ENCODE measurements around the gene SIRPG.
"Not testable (repeated sequence)": the region's sequence is repeated elsewhere in the genome, so short reads cannot be mapped to it uniquely, and the experiment has no call there.

The SIRPG gene

DNA sequence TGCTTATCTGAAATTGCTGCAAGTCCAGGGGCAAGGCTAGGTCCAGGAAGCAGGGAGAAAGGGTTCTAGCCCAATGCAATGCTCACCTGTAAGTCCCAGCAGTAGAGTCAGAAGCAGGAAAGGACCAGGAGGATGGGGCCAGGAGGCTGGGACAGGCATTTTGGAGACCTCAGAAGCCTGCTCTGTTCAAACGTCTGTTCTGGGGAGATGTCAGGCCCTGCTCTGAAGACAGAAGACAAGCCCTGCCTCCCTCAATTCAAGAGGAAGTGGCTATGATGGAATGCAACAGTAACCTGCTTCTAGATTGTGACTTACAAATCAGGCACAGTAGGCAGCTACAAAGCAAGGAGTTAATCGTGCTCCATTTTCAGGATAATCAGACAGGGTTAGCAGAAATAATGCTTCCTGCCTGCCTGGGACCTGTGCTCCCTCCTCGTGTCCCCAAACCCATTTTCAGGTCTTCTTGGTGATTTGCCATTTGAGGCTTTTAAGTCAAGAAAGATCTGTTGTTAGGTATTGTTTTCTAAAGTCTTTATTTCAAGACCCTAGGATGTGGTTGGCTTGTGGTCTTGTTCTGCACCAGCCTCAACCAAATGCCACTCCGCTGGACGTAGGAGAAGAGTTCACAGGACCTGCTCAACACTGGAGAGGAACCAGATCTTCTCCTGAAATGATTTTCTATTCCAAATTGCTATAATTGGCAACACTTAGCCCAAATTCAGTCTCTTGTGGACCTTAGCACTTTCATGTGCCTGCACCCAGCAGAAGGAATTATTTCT lies at the start of gene SIRPG:
Gene SIRPG, minus strand, starts transcription at position 224 of the 779 bp plus-strand sequence. Its CDS starts 65 bp downstream, at position 159.
- no peak for DNase-seq

DNA sequence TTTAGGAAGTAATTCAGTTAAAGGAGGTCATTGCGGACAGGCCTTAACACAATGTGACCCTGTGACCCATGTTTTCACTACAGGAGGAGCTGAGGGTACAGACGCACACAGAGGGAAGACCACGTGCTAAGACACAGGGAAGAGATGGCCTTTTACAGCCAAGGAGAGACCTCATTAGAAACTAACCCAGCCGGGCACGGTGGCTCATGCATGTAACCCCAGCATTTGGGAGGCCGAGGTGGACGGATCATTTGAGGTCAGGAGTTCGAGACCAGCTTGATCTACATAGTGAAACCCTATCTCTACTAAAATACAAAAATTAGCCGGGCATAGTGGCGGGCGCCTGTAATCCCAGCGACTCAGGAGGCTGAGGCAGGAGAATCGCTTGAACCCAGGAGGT lies 49.3 kb upstream of the SIRPG start:
- DNase-seq, result not testable (repeated sequence)

- DNase-seq, result no peak
Measured at GRCh38 chr20:1706079-1706478, 48.5 kb upstream of the SIRPG start.

- no peak for DNase-seq
Measured at GRCh38 chr20:1702855-1703254, 45.3 kb upstream of the SIRPG start.

GRCh38 chr20:1702328-1702727 lies 44.7 kb upstream of the SIRPG start:
- DNase-seq, result no peak

DNA sequence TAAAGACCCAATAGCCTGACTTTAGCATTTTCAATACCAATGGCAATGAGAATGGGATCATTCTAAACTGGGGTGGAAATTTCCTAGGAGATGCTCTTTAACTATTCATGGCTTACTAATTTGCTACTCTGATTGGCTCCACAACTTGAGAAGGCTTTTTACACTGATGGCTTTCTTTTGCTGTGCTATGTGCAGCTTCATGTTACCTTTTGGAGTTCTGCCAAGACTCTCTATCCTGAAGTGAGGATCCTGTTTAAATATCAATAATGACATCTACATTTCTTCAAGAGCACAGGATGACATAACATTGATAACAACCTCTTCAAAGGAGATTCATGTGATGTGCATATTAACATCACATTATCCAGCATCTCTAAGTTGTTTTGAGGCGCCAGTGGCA lies 43.4 kb upstream of the SIRPG start:
- no peak for DNase-seq

DNA sequence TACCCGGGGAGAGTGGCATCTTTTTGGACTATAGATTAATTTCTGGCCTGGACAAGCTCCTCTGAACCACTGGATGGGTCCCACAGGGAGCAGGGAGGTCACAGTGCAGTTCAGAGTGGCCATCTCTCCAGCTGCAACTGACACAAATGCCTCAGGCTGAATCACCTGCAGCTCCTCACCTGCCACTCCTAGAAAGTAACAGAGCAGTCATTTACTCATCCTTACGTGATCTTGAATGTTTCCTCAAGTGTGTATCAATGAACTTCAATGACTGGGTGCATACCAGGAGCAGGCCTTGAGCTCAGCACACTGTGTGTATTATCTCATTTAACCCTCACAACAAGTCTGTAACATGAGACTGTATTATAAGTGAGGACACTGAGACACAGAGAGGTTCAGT lies 40.0 kb upstream of the SIRPG start:
- DNase-seq, result no peak

DNA sequence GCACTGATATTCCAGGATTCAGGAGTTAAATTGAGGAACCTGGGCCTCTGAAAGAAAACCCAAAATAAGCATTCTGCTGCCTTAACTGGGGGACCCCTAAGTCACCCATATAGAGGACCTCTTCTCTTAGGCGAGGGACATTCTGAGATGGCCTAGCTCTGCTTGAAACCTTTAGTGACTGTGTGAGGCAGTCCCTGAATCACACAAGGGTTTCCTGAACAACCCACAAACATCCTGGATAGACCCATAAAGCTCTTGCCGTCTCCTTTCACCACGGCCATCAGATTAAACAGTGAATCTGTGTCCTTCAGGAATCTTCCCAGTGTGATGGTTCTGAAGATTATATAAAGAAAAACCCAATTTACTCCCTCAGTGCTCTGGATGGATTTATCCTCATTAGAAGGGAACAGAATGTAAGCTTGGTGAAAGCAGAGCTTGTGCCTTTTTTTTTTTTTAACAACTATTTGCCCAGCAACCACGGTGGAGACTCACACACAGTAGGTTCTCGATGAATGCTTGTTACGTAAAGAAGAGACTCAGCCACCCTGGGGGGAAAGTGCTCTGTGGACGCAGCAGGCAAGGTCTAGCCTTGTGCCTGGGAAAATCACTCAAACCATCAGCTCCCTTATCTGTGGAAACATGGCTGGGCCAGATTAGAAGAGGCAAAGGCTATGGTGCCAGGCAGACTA lies 39.1 kb upstream of the SIRPG start:
- DNase-seq, result no peak

DNA sequence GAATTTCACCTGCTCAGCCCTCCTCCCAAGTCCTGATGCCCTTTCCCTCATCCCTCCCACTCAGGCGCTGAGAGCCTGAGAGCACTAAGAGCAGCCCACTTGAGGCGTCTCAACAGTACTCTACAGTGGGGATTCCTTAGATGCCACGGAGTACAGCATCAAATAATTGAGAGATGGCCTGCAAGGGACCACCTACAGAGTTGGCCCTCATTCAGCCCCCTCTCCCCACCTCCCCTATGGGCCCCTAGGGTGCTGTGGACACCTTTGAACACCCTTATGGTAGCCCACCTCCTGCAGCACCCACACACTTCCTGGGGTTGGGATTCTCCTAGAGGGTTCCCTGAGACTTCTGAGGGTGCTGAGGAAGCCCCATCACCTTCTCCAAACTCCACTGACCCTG lies 37.1 kb upstream of the SIRPG start:
- no peak for DNase-seq

- DNase-seq, result no peak
Measured at GRCh38 chr20:1693427-1693826, 35.8 kb upstream of the SIRPG start.

DNA sequence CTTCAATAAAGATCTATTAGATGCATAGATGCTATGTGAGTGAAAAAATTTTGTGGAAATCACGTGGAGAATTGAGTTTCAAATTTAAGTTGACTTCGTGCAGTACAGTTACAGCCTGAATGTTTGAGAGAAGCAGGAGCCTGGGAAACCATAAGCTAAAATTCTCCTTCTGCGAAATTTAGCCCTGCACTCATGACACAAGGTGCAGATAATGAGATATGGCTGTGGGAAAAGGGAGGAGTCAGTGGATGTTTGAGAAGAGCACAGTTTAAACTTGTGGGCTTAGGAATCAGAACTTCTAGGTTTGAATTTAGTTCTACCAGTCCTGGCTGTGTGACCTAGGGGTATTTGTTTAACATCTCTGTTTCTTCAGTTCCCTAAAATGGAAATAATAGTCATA lies 32.1 kb upstream of the SIRPG start:
- no peak for DNase-seq

- no peak for DNase-seq
Measured at GRCh38 chr20:1688886-1689538, 31.4 kb upstream of the SIRPG start.

GRCh38 chr20:1687053-1687452 lies 29.5 kb upstream of the SIRPG start:
- DNase-seq, result no peak

- DNase-seq, result no peak
Measured at GRCh38 chr20:1686151-1686748, 28.7 kb upstream of the SIRPG start.

DNA sequence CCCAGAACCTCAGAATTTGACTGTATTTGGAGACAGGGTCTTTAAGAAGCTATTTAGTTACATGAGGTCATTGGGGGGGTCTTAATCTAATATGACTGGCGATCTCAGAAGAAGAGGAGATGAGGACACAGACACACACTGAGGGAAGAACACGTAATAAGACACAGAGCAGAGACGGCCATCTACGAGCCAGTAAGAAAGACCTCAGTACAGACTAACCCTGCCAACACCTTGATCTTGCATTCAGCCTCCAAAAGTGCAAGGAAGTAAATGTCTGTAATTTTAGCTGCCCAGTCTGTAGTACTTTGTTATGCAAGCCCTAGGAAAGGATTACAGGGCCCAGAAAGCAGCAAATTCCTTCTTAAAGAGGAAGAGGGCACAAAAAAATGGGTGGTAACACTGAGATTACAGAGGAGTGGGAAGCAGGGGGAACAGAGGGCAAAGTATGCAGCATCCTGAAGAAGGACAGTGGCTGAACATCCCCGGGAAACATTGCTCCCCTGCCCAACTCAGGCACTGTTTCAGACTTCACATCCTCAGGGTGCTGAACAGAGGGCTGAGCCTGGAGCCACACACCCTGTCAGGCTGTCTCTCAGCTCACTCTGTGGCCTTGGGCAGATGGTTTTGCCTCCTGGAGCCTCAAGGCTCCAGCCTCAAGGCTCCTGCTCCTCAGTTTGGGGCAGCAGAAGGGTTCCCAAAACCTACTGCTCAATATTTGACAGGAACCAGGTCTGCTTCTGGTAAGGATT lies 27.9 kb upstream of the SIRPG start:
- no peak for DNase-seq

DNA sequence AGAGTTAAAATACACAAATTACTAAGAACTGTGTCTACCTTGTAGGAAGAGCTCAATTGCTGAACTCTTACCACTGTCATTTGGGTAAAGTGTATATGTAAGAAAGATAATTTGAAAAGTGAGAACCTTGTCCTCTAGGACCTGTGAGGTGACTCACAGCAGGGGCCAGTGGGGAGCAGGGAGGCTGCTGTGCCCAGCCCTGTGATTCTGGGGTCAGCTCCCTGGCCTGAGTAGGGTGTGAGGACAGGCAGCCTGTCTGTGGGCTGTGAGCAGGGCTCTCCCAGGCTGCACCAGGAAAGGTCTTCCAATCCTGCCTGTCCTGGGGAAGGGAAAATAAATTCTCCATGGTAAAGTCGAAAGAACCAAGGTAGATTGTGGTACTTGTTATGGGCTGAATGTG lies 27.3 kb upstream of the SIRPG start:
- no peak for DNase-seq

- DNase-seq, result no peak
Measured at GRCh38 chr20:1676650-1677049, 19.1 kb upstream of the SIRPG start.

GRCh38 chr20:1674990-1675780 lies 17.6 kb upstream of the SIRPG start:
- DNase-seq, result no peak

DNA sequence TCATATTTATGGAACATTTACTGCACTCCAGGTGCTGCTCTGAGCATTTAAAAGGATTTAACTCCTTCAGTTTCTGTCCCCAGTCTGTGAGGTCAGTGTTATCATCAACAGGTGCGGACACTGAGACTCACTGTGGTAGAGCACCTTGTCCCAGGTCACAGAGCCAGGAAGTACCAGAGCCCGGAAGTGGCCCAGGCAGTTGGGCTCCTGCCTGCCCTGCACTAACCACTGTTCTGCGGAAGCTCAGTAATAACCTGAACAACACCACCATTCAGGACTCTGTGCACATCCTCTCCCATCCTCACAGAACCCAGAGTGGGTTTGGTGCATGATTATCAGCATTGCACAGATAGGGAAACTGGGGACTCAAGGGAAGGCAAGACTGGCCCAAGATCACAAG lies 16.8 kb upstream of the SIRPG start:
- no peak for DNase-seq

DNA sequence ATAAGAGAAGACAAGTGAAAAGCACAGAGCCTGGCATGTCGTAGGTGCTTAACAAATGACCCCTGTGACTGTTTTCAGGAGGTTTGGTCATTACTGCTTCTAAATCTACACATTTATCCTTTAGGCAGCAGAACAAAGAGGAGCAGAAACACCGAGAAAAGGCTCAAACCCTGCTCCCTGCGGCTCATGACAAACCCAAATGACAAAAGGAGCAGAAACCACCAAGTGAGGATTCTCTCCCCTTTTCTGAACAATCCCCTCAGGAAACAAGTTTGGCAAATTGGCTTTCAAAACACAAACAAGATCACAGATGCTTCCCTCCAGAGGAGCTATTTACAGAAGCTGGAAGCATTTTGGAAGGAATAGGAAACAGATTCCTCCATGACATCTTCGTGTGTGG lies 15.8 kb upstream of the SIRPG start:
- DNase-seq, result no peak

- no peak for DNase-seq
Measured at GRCh38 chr20:1672728-1673127, 15.1 kb upstream of the SIRPG start.
